ENCODE results near the gene OR6V1. TPM values are rescaled to one million over a fixed set of nuclear protein-coding genes. Genes with fewer than 3 reads are reported as not detected.

The OR6V1 gene
- polyA plus RNA-seq, 1 donor (not counting 4 experiments of a cell fraction or from before 2014, with no cell fraction given), result not detected

DNA sequence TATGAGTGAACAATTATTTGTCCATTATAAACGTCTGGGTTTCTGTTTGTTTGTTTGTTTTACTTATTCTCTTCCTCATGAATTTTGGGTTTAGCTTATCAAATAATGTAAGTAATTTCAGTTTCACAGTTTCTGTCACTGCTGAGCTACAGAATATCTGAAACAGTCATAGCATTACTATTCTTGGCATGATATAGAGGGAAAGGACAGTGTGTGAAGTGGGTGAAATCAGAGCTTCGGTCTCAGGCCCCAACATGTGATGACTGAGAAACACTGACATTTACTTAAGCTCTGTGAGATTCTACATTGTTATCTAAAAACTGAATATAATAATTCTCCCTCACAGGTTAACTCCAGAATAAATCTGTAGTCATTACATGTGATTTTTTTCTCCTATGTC is 8.8 kb upstream of the OR6V1 start:
- Histone ChIP-seq H2AFZ (ENCODE audit: control insufficient read depth, low read length) (no peak overlapping the region), H3K9me1 (ENCODE audit: control insufficient read depth, extremely low read depth, insufficient read depth, low read length) (no peaks in the 10 kb centered on the region), H3K27ac (ENCODE audit: control insufficient read depth, insufficient read depth, low read length) (no peak overlapping the region), H3K27me3 (ENCODE audit: control insufficient read depth, extremely low read depth, insufficient read depth, low read length) (no peaks in the 10 kb centered on the region), H3K4me1 (ENCODE audit: control insufficient read depth, extremely low read depth, insufficient read depth, low read length) (no peaks in the 10 kb centered on the region), H3K4me2 (ENCODE audit: control insufficient read depth, extremely low read depth, insufficient read depth, low read depth, low read length) (no peak overlapping the region), H3K9ac (ENCODE audit: control insufficient read depth, extremely low read depth, insufficient read depth, low read length) (no peak overlapping the region), H4K20me1 (ENCODE audit: control insufficient read depth, extremely low read depth, insufficient read depth, low read length) (no peaks in the 10 kb centered on the region), H3K36me3 (ENCODE audit: control insufficient read depth in 2 of 2, extremely low read depth in 1 of 2, insufficient read depth in 2 of 2, low read length in 2 of 2) (no peaks in the 10 kb centered on the region), H3K9me3 (ENCODE audit: control insufficient read depth, low read depth, low read length) (no peaks in the 10 kb centered on the region), H3K4me3 (ENCODE audit: control insufficient read depth in 2 of 3, extremely low read depth in 1 of 3, insufficient read depth in 2 of 3, low read depth in 1 of 3, low read length in 3 of 3) (no peak overlapping the region), H3K79me2 (ENCODE audit: control insufficient read depth, insufficient read depth, low read length) (no peaks in the 10 kb centered on the region)
- no peak for FAIRE-seq
- dilution Hi-C loops (cut with MboI; ENCODE audit: extremely low pct_ligation_motif_present, low sequenced_read_pairs), result no loop called here
- no peak for DNase-seq (ENCODE audit: low read depth, low spot score)
- TF ChIP-seq, protein P1, sequence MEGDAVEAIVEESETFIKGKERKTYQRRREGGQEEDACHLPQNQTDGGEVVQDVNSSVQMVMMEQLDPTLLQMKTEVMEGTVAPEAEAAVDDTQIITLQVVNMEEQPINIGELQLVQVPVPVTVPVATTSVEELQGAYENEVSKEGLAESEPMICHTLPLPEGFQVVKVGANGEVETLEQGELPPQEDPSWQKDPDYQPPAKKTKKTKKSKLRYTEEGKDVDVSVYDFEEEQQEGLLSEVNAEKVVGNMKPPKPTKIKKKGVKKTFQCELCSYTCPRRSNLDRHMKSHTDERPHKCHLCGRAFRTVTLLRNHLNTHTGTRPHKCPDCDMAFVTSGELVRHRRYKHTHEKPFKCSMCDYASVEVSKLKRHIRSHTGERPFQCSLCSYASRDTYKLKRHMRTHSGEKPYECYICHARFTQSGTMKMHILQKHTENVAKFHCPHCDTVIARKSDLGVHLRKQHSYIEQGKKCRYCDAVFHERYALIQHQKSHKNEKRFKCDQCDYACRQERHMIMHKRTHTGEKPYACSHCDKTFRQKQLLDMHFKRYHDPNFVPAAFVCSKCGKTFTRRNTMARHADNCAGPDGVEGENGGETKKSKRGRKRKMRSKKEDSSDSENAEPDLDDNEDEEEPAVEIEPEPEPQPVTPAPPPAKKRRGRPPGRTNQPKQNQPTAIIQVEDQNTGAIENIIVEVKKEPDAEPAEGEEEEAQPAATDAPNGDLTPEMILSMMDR (optimal IDR thresholded peaks at IDR 0.05 in 1 of 3, IDR thresholded peaks at IDR 0.05 in 1 of 3, conservative IDR thresholded peaks at IDR 0.05 in 1 of 3; ENCODE audit: extremely low read depth in 1 of 3, insufficient read depth in 2 of 3, low read length in 3 of 3), result no peak
- no peak for TF ChIP-seq EZH2 (IDR thresholded peaks at IDR 0.05; ENCODE audit: low read length)

DNA sequence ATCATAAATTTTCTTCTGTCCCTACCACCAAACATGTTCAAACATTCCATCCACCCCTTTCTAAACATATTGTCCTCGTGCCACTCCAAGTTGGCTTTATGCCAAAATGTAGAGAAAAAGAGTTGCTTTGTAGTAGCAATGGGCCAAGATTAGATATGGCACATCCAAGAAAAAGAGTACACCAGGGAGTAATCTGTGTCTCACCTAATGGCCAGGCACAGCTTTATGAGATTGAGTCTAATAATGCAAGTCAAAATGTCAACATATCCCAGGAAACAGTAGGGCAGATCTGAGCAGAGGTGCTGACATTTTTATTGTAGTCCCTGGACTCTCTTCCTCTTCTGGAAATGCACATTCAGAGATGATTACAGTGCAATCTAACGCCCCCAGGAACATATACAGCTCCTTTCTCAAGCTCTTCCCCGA is 5.7 kb upstream of the OR6V1 start:
- FAIRE-seq, result no peak
- DNase-seq (ENCODE audit: low read depth, low spot score), result no peak
- Histone ChIP-seq H3K4me2 (ENCODE audit: control insufficient read depth, extremely low read depth, insufficient read depth, low read depth, low read length) (no peak overlapping the region), H3K9me1 (ENCODE audit: control insufficient read depth, extremely low read depth, insufficient read depth, low read length) (no peaks in the 10 kb centered on the region), H3K79me2 (ENCODE audit: control insufficient read depth, insufficient read depth, low read length) (no peaks in the 10 kb centered on the region), H3K36me3 (ENCODE audit: control insufficient read depth in 2 of 2, extremely low read depth in 1 of 2, insufficient read depth in 2 of 2, low read length in 2 of 2) (no peaks in the 10 kb centered on the region), H4K20me1 (ENCODE audit: control insufficient read depth, extremely low read depth, insufficient read depth, low read length) (no peaks in the 10 kb centered on the region), H3K4me3 (ENCODE audit: control insufficient read depth in 2 of 3, extremely low read depth in 1 of 3, insufficient read depth in 2 of 3, low read depth in 1 of 3, low read length in 3 of 3) (no peak overlapping the region), H3K9me3 (ENCODE audit: control insufficient read depth, low read depth, low read length) (no peaks in the 10 kb centered on the region), H3K9ac (ENCODE audit: control insufficient read depth, extremely low read depth, insufficient read depth, low read length) (no peak overlapping the region), H3K27ac (ENCODE audit: control insufficient read depth, insufficient read depth, low read length) (no peak overlapping the region), H3K4me1 (ENCODE audit: control insufficient read depth, extremely low read depth, insufficient read depth, low read length) (no peaks in the 10 kb centered on the region), H3K27me3 (ENCODE audit: control insufficient read depth, extremely low read depth, insufficient read depth, low read length) (no peaks in the 10 kb centered on the region), H2AFZ (ENCODE audit: control insufficient read depth, low read length) (no peak overlapping the region)
- dilution Hi-C loops (cut with MboI; ENCODE audit: extremely low pct_ligation_motif_present, low sequenced_read_pairs), result no loop called here
- TF ChIP-seq EZH2 (IDR thresholded peaks at IDR 0.05; ENCODE audit: low read length), result no peak
- TF ChIP-seq, protein P1 (optimal IDR thresholded peaks at IDR 0.05 in 1 of 3, IDR thresholded peaks at IDR 0.05 in 1 of 3, conservative IDR thresholded peaks at IDR 0.05 in 1 of 3; ENCODE audit: extremely low read depth in 1 of 3, insufficient read depth in 2 of 3, low read length in 3 of 3), result no peak

Measured in keratinocyte (primary cell).